Astrocyte (in vitro differentiated cells and primary cell): ENCODE data around the gene EML1. TPM values are rescaled to one million over a fixed set of nuclear protein-coding genes. Genes with fewer than 3 reads are reported as not detected.

Experiments used
- DNase-seq: peaks from one replicate; pipeline ENCODE4 v3.0.0-alpha.2; 2010; ENCODE audit warnings: low read depth
- FAIRE-seq: peaks from 2 replicates; lab custom pipeline; 2011; peaks lifted over from hg19 to GRCh38; lab: Jason Lieb, UNC
- H2AFZ ChIP-seq: 2 replicates; pipeline ENCODE4 v1.6.0; 2012; ENCODE audit warnings: low read depth, low read length, inconsistent platforms
- H3K27ac ChIP-seq: 2 replicates; pipeline ENCODE4 v1.5.1; 2011; ENCODE audit warnings: low read depth, low read length, inconsistent platforms
- H3K27me3 ChIP-seq: 2 replicates; pipeline ENCODE4 v1.6.0; 2011; ENCODE audit warnings: low read length, inconsistent platforms; ENCODE audit not compliant: insufficient read depth
- H3K36me3 ChIP-seq: 2 replicates; pipeline ENCODE4 v1.5.1; 2011; ENCODE audit warnings: low read length, inconsistent platforms; ENCODE audit not compliant: insufficient read depth
- H3K4me1 ChIP-seq: 2 replicates; pipeline ENCODE4 v1.5.1; 2011; ENCODE audit warnings: low read length, inconsistent platforms; ENCODE audit not compliant: insufficient read depth
- H3K4me2 ChIP-seq: 2 replicates; pipeline ENCODE4 v1.6.0; 2012; ENCODE audit warnings: low read length, inconsistent platforms
- H3K4me3 ChIP-seq: 2 replicates; pipeline ENCODE4 v1.5.1; 2011; ENCODE audit warnings: low read depth, mild to moderate bottlenecking, low read length, inconsistent platforms; ENCODE audit not compliant: insufficient read depth
- H3K79me2 ChIP-seq: 2 replicates; pipeline ENCODE4 v1.6.0; 2012; ENCODE audit warnings: mild to moderate bottlenecking, low read length, inconsistent platforms; ENCODE audit not compliant: insufficient read depth
- H3K9ac ChIP-seq: 2 replicates; pipeline ENCODE4 v1.6.0; 2012; ENCODE audit warnings: mild to moderate bottlenecking, low read length, inconsistent platforms
- H3K9me3 ChIP-seq: 2 replicates; pipeline ENCODE4 v1.5.1; 2012; ENCODE audit warnings: low read depth, mild to moderate bottlenecking, low read length, inconsistent platforms; ENCODE audit not compliant: insufficient read depth
- H4K20me1 ChIP-seq: 2 replicates; pipeline ENCODE4 v1.6.0; 2012; ENCODE audit warnings: low read length, inconsistent platforms; ENCODE audit not compliant: insufficient read depth
- H3K27ac Mint-ChIP-seq: one replicate; pipeline ENCODE4 v1.8.0; 2021; ENCODE audit warnings: mild to moderate bottlenecking, mixed read lengths; ENCODE audit not compliant: unreplicated experiment
- H3K27me3 Mint-ChIP-seq: one replicate; pipeline ENCODE4 v1.8.0; 2021; ENCODE audit warnings: low read depth, mixed read lengths; ENCODE audit not compliant: unreplicated experiment
- H3K36me3 Mint-ChIP-seq: one replicate; pipeline ENCODE4 v1.8.0; 2021; ENCODE audit warnings: low read depth, mixed read lengths; ENCODE audit not compliant: unreplicated experiment
- H3K4me1 Mint-ChIP-seq: one replicate; pipeline ENCODE4 v1.8.0; 2021; ENCODE audit warnings: low read depth, mixed read lengths; ENCODE audit not compliant: unreplicated experiment
- H3K4me3 Mint-ChIP-seq: one replicate; pipeline ENCODE4 v1.8.0; 2021; ENCODE audit warnings: mild to moderate bottlenecking, moderate library complexity, mixed read lengths; ENCODE audit not compliant: unreplicated experiment
- H3K9me3 Mint-ChIP-seq: one replicate; pipeline ENCODE4 v1.8.0; 2021; ENCODE audit warnings: mild to moderate bottlenecking, mixed read lengths; ENCODE audit not compliant: unreplicated experiment
- CTCF ChIP-seq: IDR thresholded peaks from 2 replicates; pipeline ENCODE4 v1.5.1; 2011; ENCODE audit warnings: low read depth, mild to moderate bottlenecking, inconsistent platforms, low read length, moderate library complexity; ENCODE audit not compliant: insufficient read depth
- EZH2 ChIP-seq: IDR thresholded peaks from 2 replicates; pipeline ENCODE4 v1.6.1; 2012; ENCODE audit warnings: mild to moderate bottlenecking, low read length, inconsistent platforms; ENCODE audit not compliant: insufficient read depth
- total RNA-seq: library from RNA; stranded (reverse); gene quantifications from 2 replicates; pipeline ENCODE4 v1.2.1, GENCODE V29; 2021

EML1 gene
- total RNA-seq, 1 donor from 2014 or later = 17.1 TPM

- Histone ChIP-seq H3K9me3 (peaks cover 4% of the 10 kb centered on the region), H2AFZ (peak overlapping the region; percentile 84), H3K4me1 (peaks cover 14% of the 10 kb centered on the region), H4K20me1 (peaks cover 36% of the 10 kb centered on the region), H3K27ac (peak overlapping the region; percentile 59), H3K36me3 (no peaks in the 10 kb centered on the region), H3K4me2 (peak overlapping the region; percentile 83), H3K79me2 (peaks cover 40% of the 10 kb centered on the region), H3K4me3 (peak overlapping the region; percentile 61), H3K9ac (peak overlapping the region; percentile 85), H3K27me3 (no peaks in the 10 kb centered on the region)
- Mint-ChIP-seq H3K9me3 (peaks cover 2% of the 10 kb centered on the region), H3K27me3 (peaks cover 7% of the 10 kb centered on the region), H3K4me3 (peak overlapping the region; percentile 79), H3K36me3 (no peaks in the 10 kb centered on the region), H3K4me1 (peaks cover 14% of the 10 kb centered on the region), H3K27ac (peak overlapping the region; percentile 70)
- TF ChIP-seq CTCF (no peak), EZH2 (no peak)
- DNase-seq (peak; percentile 18), FAIRE-seq (no peak)
These were observed 531 bp upstream of the EML1 start for GRCh38 chr14:99792551-99793212.

GRCh38 chr14:99794151-99794780 is 1.1 kb downstream of the EML1 start:
- no peak overlapping the region for H2AFZ ChIP-seq
- peak overlapping the region; percentile 41 for H3K27ac Mint-ChIP-seq
- peaks cover 2% of the 10 kb centered on the region for H3K9me3 Mint-ChIP-seq
- peaks cover 16% of the 10 kb centered on the region for H3K4me1 ChIP-seq
- H3K36me3 Mint-ChIP-seq = no peaks in the 10 kb centered on the region
- H3K4me2 ChIP-seq = peak overlapping the region; percentile 96
- H4K20me1 ChIP-seq = peaks cover 51% of the 10 kb centered on the region
- H3K4me3 ChIP-seq = peak overlapping the region; percentile 84
- H3K4me3 Mint-ChIP-seq = peak overlapping the region; percentile 89
- peak overlapping the region; percentile 57 for H3K27ac ChIP-seq
- no peaks in the 10 kb centered on the region for H3K27me3 Mint-ChIP-seq
- H3K9me3 ChIP-seq = peaks cover 7% of the 10 kb centered on the region
- DNase-seq (peak; percentile 33), FAIRE-seq (no peak)
- H3K9ac ChIP-seq = peak overlapping the region; percentile 91
- no peaks in the 10 kb centered on the region for H3K27me3 ChIP-seq
- TF ChIP-seq EZH2 (no peak), CTCF (no peak)
- peaks cover 14% of the 10 kb centered on the region for H3K4me1 Mint-ChIP-seq
- H3K79me2 ChIP-seq = peaks cover 54% of the 10 kb centered on the region
- no peaks in the 10 kb centered on the region for H3K36me3 ChIP-seq

GRCh38 chr14:99795046-99795445 is 1.8 kb downstream of the EML1 start:
- Histone ChIP-seq H3K4me2 (peak overlapping the region; percentile 96), H3K27me3 (no peaks in the 10 kb centered on the region), H3K9me3 (peaks cover 7% of the 10 kb centered on the region), H3K27ac (no peak overlapping the region), H3K9ac (no peak overlapping the region), H4K20me1 (peaks cover 58% of the 10 kb centered on the region), H3K36me3 (no peaks in the 10 kb centered on the region), H3K79me2 (peaks cover 62% of the 10 kb centered on the region), H2AFZ (no peak overlapping the region), H3K4me1 (peaks cover 22% of the 10 kb centered on the region), H3K4me3 (peak overlapping the region; percentile 84)
- Mint-ChIP-seq H3K4me3 (no peak overlapping the region), H3K36me3 (no peaks in the 10 kb centered on the region), H3K4me1 (peaks cover 14% of the 10 kb centered on the region), H3K9me3 (peaks cover 2% of the 10 kb centered on the region), H3K27me3 (no peaks in the 10 kb centered on the region), H3K27ac (no peak overlapping the region)
- FAIRE-seq (no peak), DNase-seq (no peak)
- no peak for TF ChIP-seq CTCF
- TF ChIP-seq EZH2 = no peak
